Mesendoderm (in vitro differentiated cells): ENCODE data around the gene CAST.

Experiments
- DNase-seq: peaks from one replicate; pipeline ENCODE4 v3.0.0; 2013
- H2AK5ac ChIP-seq: 2 replicates; pipeline ENCODE4 v1.6.1; 2013; ENCODE audit warnings: low read length, inconsistent platforms
- H2BK120ac ChIP-seq: 2 replicates; pipeline ENCODE4 v1.6.1; 2013; ENCODE audit warnings: low read depth, mild to moderate bottlenecking, low read length, moderate library complexity, mixed read lengths
- H2BK15ac ChIP-seq: replicated peaks from 2 replicates; pipeline ENCODE4 v1.6.1; 2013; ENCODE audit warnings: low read depth, mild to moderate bottlenecking, moderate library complexity
- H2BK5ac ChIP-seq: 2 replicates; pipeline ENCODE4 v1.6.1; 2013; ENCODE audit warnings: low read length, inconsistent platforms
- H3K18ac ChIP-seq: 2 replicates; pipeline ENCODE4 v1.6.1; 2013; ENCODE audit warnings: mild to moderate bottlenecking, low read length, mixed read lengths
- H3K23ac ChIP-seq: one replicate; pipeline ENCODE4 v1.6.1; 2013; ENCODE audit warnings: low read length
- H3K27ac ChIP-seq: 2 replicates; pipeline ENCODE4 v1.5.1; 2013; ENCODE audit warnings: low read depth, mild to moderate bottlenecking, inconsistent platforms, low read length, moderate library complexity
- H3K27me3 ChIP-seq: 2 replicates; pipeline ENCODE4 v1.6.1; 2013; ENCODE audit warnings: low read length, control low read depth, mild to moderate bottlenecking, inconsistent platforms; ENCODE audit not compliant: insufficient read depth, poor library complexity
- H3K36me3 ChIP-seq: 2 replicates; pipeline ENCODE4 v1.6.1; 2013; ENCODE audit warnings: low read length, inconsistent platforms; ENCODE audit not compliant: control insufficient read depth, insufficient read depth
- H3K4ac ChIP-seq: one replicate; pipeline ENCODE4 v1.6.1; 2013; ENCODE audit warnings: low read depth, mild to moderate bottlenecking, low read length, moderate library complexity
- H3K4me1 ChIP-seq: 2 replicates; pipeline ENCODE4 v1.6.1; 2013; ENCODE audit warnings: low read depth, low read length, inconsistent platforms; ENCODE audit not compliant: control insufficient read depth
- H3K4me2 ChIP-seq: 2 replicates; pipeline ENCODE4 v1.6.1; 2013; ENCODE audit warnings: low read length
- H3K4me3 ChIP-seq: 2 replicates; pipeline ENCODE4 v1.5.1; 2013; ENCODE audit warnings: mild to moderate bottlenecking, low read length
- H3K56ac ChIP-seq: one replicate; pipeline ENCODE4 v1.6.1; 2013; ENCODE audit warnings: low read length
- H3K79me1 ChIP-seq: 2 replicates; pipeline ENCODE4 v1.6.1; 2013; ENCODE audit warnings: low read length, inconsistent platforms
- H3K79me2 ChIP-seq: 2 replicates; pipeline ENCODE4 v1.6.1; 2013; ENCODE audit warnings: mild to moderate bottlenecking, low read length; ENCODE audit not compliant: control insufficient read depth, insufficient read depth
- H3K9ac ChIP-seq: 2 replicates; pipeline ENCODE4 v1.6.1; 2013; ENCODE audit warnings: low read length, inconsistent platforms
- H4K5ac ChIP-seq: one replicate; pipeline ENCODE4 v1.6.1; 2013; ENCODE audit warnings: low read length
- H4K8ac ChIP-seq: one replicate; pipeline ENCODE4 v1.6.1; 2013; ENCODE audit warnings: low read depth, mild to moderate bottlenecking, control low read depth, low read length, moderate library complexity
- WGBS: extraction: QIAGEN DNeasy Blood & Tissue Kit; methylation state at CpG from one replicate; pipeline ENCODE4 v1.1.7; 2013; ENCODE audit warnings: low lambda C conversion rate, missing lambda C conversion rate; ENCODE audit not compliant: insufficient coverage; ENCODE audit errors: extremely low coverage; 5-methylcytosine and 5-hydroxymethylcytosine counted together

CAST gene

GRCh38 chr5:96763026-96763425 lies 100.8 kb downstream of the CAST start:
- H2BK15ac ChIP-seq: no peak overlapping the region
- H3K79me2 ChIP-seq: no peaks in the 10 kb centered on the region
- no peak overlapping the region for H3K56ac ChIP-seq
- H3K4ac ChIP-seq: no peak overlapping the region
- H2BK5ac ChIP-seq: no peak overlapping the region
- H3K23ac ChIP-seq: no peak overlapping the region
- DNase-seq: no peak
- no peak overlapping the region for H3K9ac ChIP-seq
- no CpG with 5 or more reads among the region's 5 CpGs for WGBS
- H2AK5ac ChIP-seq: no peak overlapping the region
- H3K79me1 ChIP-seq: no peaks in the 10 kb centered on the region
- no peak overlapping the region for H3K4me3 ChIP-seq
- H3K4me2 ChIP-seq: no peak overlapping the region
- no peak overlapping the region for H2BK120ac ChIP-seq
- H3K4me1 ChIP-seq: no peaks in the 10 kb centered on the region
- H3K18ac ChIP-seq: no peak overlapping the region
- no peak overlapping the region for H3K27ac ChIP-seq
- H3K36me3 ChIP-seq: no peaks in the 10 kb centered on the region
- no peak overlapping the region for H4K5ac ChIP-seq
- no peaks in the 10 kb centered on the region for H3K27me3 ChIP-seq
- no peak overlapping the region for H4K8ac ChIP-seq

- Histone ChIP-seq H3K9ac (no peak overlapping the region), H3K56ac (no peak overlapping the region), H3K18ac (no peak overlapping the region), H3K4me3 (no peak overlapping the region), H3K4me1 (no peaks in the 10 kb centered on the region), H3K23ac (no peak overlapping the region), H3K4me2 (no peak overlapping the region), H3K4ac (no peak overlapping the region), H2BK120ac (no peak overlapping the region), H2BK15ac (no peak overlapping the region), H4K5ac (no peak overlapping the region), H3K36me3 (no peaks in the 10 kb centered on the region), H2BK5ac (no peak overlapping the region), H3K27ac (no peak overlapping the region), H2AK5ac (no peak overlapping the region), H4K8ac (no peak overlapping the region), H3K79me1 (no peaks in the 10 kb centered on the region), H3K27me3 (no peaks in the 10 kb centered on the region), H3K79me2 (no peaks in the 10 kb centered on the region)
- no peak for DNase-seq
- no CpG with 5 or more reads among the region's 1 CpG for WGBS
Observed at GRCh38 chr5:96765043-96765442, 102.9 kb downstream of the CAST start.

GRCh38 chr5:96768708-96769251 lies 106.6 kb downstream of the CAST start:
- Histone ChIP-seq H3K4me1 (no peaks in the 10 kb centered on the region), H3K4me2 (no peak overlapping the region), H3K23ac (no peak overlapping the region), H3K9ac (no peak overlapping the region), H3K56ac (no peak overlapping the region), H3K79me2 (no peaks in the 10 kb centered on the region), H2BK15ac (no peak overlapping the region), H3K4me3 (no peak overlapping the region), H3K79me1 (no peaks in the 10 kb centered on the region), H2BK5ac (no peak overlapping the region), H3K27me3 (no peaks in the 10 kb centered on the region), H3K27ac (no peak overlapping the region), H3K18ac (no peak overlapping the region), H2BK120ac (no peak overlapping the region), H3K4ac (no peak overlapping the region), H4K8ac (no peak overlapping the region), H3K36me3 (no peaks in the 10 kb centered on the region), H4K5ac (no peak overlapping the region), H2AK5ac (no peak overlapping the region)
- no CpG with 5 or more reads among the region's 4 CpGs for WGBS
- DNase-seq: peak; percentile 35

GRCh38 chr5:96771395-96771794 lies 109.2 kb downstream of the CAST start:
- no peak overlapping the region for H3K23ac ChIP-seq
- no peak overlapping the region for H3K4me2 ChIP-seq
- H3K9ac ChIP-seq: no peak overlapping the region
- H3K4me1 ChIP-seq: no peaks in the 10 kb centered on the region
- no peaks in the 10 kb centered on the region for H3K79me1 ChIP-seq
- DNase-seq: no peak
- no peak overlapping the region for H2AK5ac ChIP-seq
- H3K4ac ChIP-seq: no peak overlapping the region
- no peak overlapping the region for H3K56ac ChIP-seq
- no peak overlapping the region for H4K8ac ChIP-seq
- no peak overlapping the region for H2BK120ac ChIP-seq
- H3K79me2 ChIP-seq: no peaks in the 10 kb centered on the region
- H3K18ac ChIP-seq: no peak overlapping the region
- H3K36me3 ChIP-seq: no peaks in the 10 kb centered on the region
- H2BK15ac ChIP-seq: no peak overlapping the region
- H3K27me3 ChIP-seq: no peaks in the 10 kb centered on the region
- H2BK5ac ChIP-seq: no peak overlapping the region
- no CpG with 5 or more reads among the region's 1 CpG for WGBS
- H3K27ac ChIP-seq: no peak overlapping the region
- no peak overlapping the region for H4K5ac ChIP-seq
- H3K4me3 ChIP-seq: no peak overlapping the region

- no peak overlapping the region for H3K4me2 ChIP-seq
- DNase-seq: no peak
Observed at GRCh38 chr5:96772111-96772510, 109.9 kb downstream of the CAST start.

GRCh38 chr5:96772542-96772941 lies 110.4 kb downstream of the CAST start:
- no peak overlapping the region for H2BK120ac ChIP-seq
- no peak overlapping the region for H3K18ac ChIP-seq
- H3K23ac ChIP-seq: no peak overlapping the region
- H2AK5ac ChIP-seq: no peak overlapping the region
- no peaks in the 10 kb centered on the region for H3K36me3 ChIP-seq
- no peak overlapping the region for H3K9ac ChIP-seq
- DNase-seq: no peak
- H3K4me3 ChIP-seq: no peak overlapping the region
- H3K4ac ChIP-seq: no peak overlapping the region
- no peak overlapping the region for H2BK15ac ChIP-seq
- no peak overlapping the region for H3K4me2 ChIP-seq
- H3K79me1 ChIP-seq: no peaks in the 10 kb centered on the region
- H2BK5ac ChIP-seq: no peak overlapping the region
- H4K8ac ChIP-seq: no peak overlapping the region
- H3K4me1 ChIP-seq: no peaks in the 10 kb centered on the region
- H3K79me2 ChIP-seq: no peaks in the 10 kb centered on the region
- no peak overlapping the region for H3K27ac ChIP-seq
- no peak overlapping the region for H4K5ac ChIP-seq
- no peak overlapping the region for H3K56ac ChIP-seq
- H3K27me3 ChIP-seq: no peaks in the 10 kb centered on the region

More at GRCh38 chr5:96772111-96772510, 109.9 kb downstream of the CAST start:
- no peak overlapping the region for H3K4me3 ChIP-seq
- H2BK120ac ChIP-seq: no peak overlapping the region
- no peak overlapping the region for H2BK15ac ChIP-seq
- no peak overlapping the region for H2BK5ac ChIP-seq
- no peak overlapping the region for H3K23ac ChIP-seq
- H3K27ac ChIP-seq: no peak overlapping the region
- no peaks in the 10 kb centered on the region for H3K79me1 ChIP-seq
- H3K4me1 ChIP-seq: no peaks in the 10 kb centered on the region
- no peak overlapping the region for H3K9ac ChIP-seq
- H3K79me2 ChIP-seq: no peaks in the 10 kb centered on the region
- no peak overlapping the region for H4K5ac ChIP-seq
- WGBS: no CpG with 5 or more reads among the region's 1 CpG
- no peaks in the 10 kb centered on the region for H3K36me3 ChIP-seq
- no peak overlapping the region for H3K18ac ChIP-seq
- H3K56ac ChIP-seq: no peak overlapping the region
- H3K4ac ChIP-seq: no peak overlapping the region
- no peaks in the 10 kb centered on the region for H3K27me3 ChIP-seq
- no peak overlapping the region for H2AK5ac ChIP-seq
- H4K8ac ChIP-seq: no peak overlapping the region
